Esophagus squamous epithelium (tissue), 4 donors: ENCODE measurements around the gene AANAT.

Experiments used
- POLR2A ChIP-seq, 4 donors: fragments of 450-650 bp; IDR thresholded peaks; one replicate each; pipeline ENCODE4 v1.6.1; 2017; ENCODE audit warnings: antibody characterized with exemption in 4 of 4, mild to moderate bottlenecking in 4 of 4, moderate library complexity in 3 of 4
- TF ChIP-seq, protein P1 (sequence below), 6 experiments: fragments of 450-650 bp in 4 of 6; fragments of 200-600 bp in 2 of 6; sonication (generic) in 2 of 6; IDR thresholded peaks; one replicate each; pipeline ENCODE4 v1.5.1; 2016 to 2019; ENCODE audit warnings: antibody characterized with exemption in 6 of 6, mild to moderate bottlenecking in 4 of 6, moderate library complexity in 4 of 6

- TF ChIP-seq, protein P1, sequence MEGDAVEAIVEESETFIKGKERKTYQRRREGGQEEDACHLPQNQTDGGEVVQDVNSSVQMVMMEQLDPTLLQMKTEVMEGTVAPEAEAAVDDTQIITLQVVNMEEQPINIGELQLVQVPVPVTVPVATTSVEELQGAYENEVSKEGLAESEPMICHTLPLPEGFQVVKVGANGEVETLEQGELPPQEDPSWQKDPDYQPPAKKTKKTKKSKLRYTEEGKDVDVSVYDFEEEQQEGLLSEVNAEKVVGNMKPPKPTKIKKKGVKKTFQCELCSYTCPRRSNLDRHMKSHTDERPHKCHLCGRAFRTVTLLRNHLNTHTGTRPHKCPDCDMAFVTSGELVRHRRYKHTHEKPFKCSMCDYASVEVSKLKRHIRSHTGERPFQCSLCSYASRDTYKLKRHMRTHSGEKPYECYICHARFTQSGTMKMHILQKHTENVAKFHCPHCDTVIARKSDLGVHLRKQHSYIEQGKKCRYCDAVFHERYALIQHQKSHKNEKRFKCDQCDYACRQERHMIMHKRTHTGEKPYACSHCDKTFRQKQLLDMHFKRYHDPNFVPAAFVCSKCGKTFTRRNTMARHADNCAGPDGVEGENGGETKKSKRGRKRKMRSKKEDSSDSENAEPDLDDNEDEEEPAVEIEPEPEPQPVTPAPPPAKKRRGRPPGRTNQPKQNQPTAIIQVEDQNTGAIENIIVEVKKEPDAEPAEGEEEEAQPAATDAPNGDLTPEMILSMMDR (IDR thresholded peaks at IDR 0.05) = no peak
- TF ChIP-seq POLR2A (IDR thresholded peaks at IDR 0.05) = no peak
These were observed 44.4 kb downstream of the AANAT start for GRCh38 chr17:76511668-76512365.
